IMR-90 (cell line): Measurements from ENCODE around the gene LDLRAD4. TPM values are rescaled to one million over a fixed set of nuclear protein-coding genes. Genes with fewer than 3 reads are reported as not detected.

ENCODE experiments used
- ATAC-seq: fragments of 200-7000 bp; cut with Tn5 transposase; 2 replicates; pipeline ENCODE4 v1.9.1; 2020; ENCODE audit warnings: low read depth, mild to moderate bottlenecking, moderate library complexity
- BruUV-seq: library from RNA; stranded (reverse); fragments of 400-500 nt; replicated peaks from 2 replicates; lab custom pipeline; 2021; lab: Mats Ljungman, UMichigan
- CTCF ChIA-PET: fragments of 300-600 bp; formaldehyde crosslinking; extraction: SDS; loops from one replicate; lab custom pipeline; 2021; ENCODE audit warnings: antibody characterized with exemption; lab: Yijun Ruan, JAX
- POLR2A ChIA-PET: fragments of 300-600 bp; sonication (Branson Sonifier 250); formaldehyde crosslinking; loops from one replicate; lab custom pipeline; 2022; ENCODE audit warnings: antibody characterized with exemption; ENCODE audit not compliant: unreplicated experiment; lab: Charles Lee
- DNase-seq: peaks from one replicate; pipeline ENCODE4 v3.0.0; 2013
- H2AFZ ChIP-seq: replicated peaks from 2 replicates; pipeline ENCODE3; 2013; ENCODE audit warnings: low read length, mild to moderate bottlenecking; ENCODE audit not compliant: poor library complexity
- H2AK5ac ChIP-seq: 2 replicates; pipeline ENCODE4 v1.6.1; 2013; ENCODE audit warnings: low read depth, low read length, inconsistent platforms
- H2AK9ac ChIP-seq: replicated peaks from 2 replicates; pipeline ENCODE3; 2013; ENCODE audit warnings: mild to moderate bottlenecking, low read depth, low read length, moderate library complexity; ENCODE audit not compliant: poor library complexity
- H2BK120ac ChIP-seq: 2 replicates; pipeline ENCODE4 v1.6.1; 2013; ENCODE audit warnings: low read depth, low read length, inconsistent platforms
- H2BK15ac ChIP-seq: 3 replicates; pipeline ENCODE4 v1.6.1; 2013; ENCODE audit warnings: low read depth, low read length, inconsistent platforms
- H2BK20ac ChIP-seq: 2 replicates; pipeline ENCODE4 v1.6.1; 2013; ENCODE audit warnings: low read depth, mild to moderate bottlenecking, inconsistent platforms, low read length, moderate library complexity
- H2BK5ac ChIP-seq: 2 replicates; pipeline ENCODE4 v1.6.1; 2013; ENCODE audit warnings: mild to moderate bottlenecking, low read depth, low read length, inconsistent platforms; ENCODE audit not compliant: poor library complexity, severe bottlenecking
- H3K14ac ChIP-seq: replicated peaks from 2 replicates; pipeline ENCODE4 v1.6.1; 2013; ENCODE audit warnings: low read depth, low read length, inconsistent platforms
- H3K18ac ChIP-seq: 2 replicates; pipeline ENCODE4 v1.6.1; 2013; ENCODE audit warnings: low read depth, low read length, control low read depth
- H3K23ac ChIP-seq: 2 replicates; pipeline ENCODE4 v1.6.1; 2013; ENCODE audit warnings: low read depth, low read length, inconsistent platforms
- H3K27ac ChIP-seq: 2 replicates; pipeline ENCODE4 v1.5.1; 2013; ENCODE audit warnings: mild to moderate bottlenecking, control low read depth, low read length; ENCODE audit not compliant: insufficient read depth
- H3K27me3 ChIP-seq: 2 replicates; pipeline ENCODE4 v1.6.1; 2013; ENCODE audit warnings: low read length; ENCODE audit not compliant: control insufficient read depth, insufficient read depth
- H3K36me3 ChIP-seq: 2 replicates; pipeline ENCODE4 v1.6.1; 2013; ENCODE audit warnings: low read length, mixed read lengths; ENCODE audit not compliant: control insufficient read depth, insufficient read depth
- H3K4ac ChIP-seq: 2 replicates; pipeline ENCODE4 v1.6.1; 2013; ENCODE audit warnings: low read depth, low read length, inconsistent platforms
- H3K4me1 ChIP-seq: 2 replicates; pipeline ENCODE4 v1.6.1; 2013; ENCODE audit warnings: low read length, mixed read lengths; ENCODE audit not compliant: control insufficient read depth, insufficient read depth
- H3K4me2 ChIP-seq: 2 replicates; pipeline ENCODE4 v1.6.1; 2013; ENCODE audit warnings: low read depth, mild to moderate bottlenecking, control low read depth, low read length, moderate library complexity
- H3K4me3 ChIP-seq: 2 replicates; pipeline ENCODE4 v1.5.1; 2013; ENCODE audit warnings: low read depth, mild to moderate bottlenecking, control low read depth, low read length, moderate library complexity; ENCODE audit not compliant: insufficient read depth
- H3K56ac ChIP-seq: 2 replicates; pipeline ENCODE4 v1.6.1; 2013; ENCODE audit warnings: low read length, inconsistent platforms; ENCODE audit not compliant: insufficient read depth; ENCODE audit errors: extremely low read depth
- H3K79me1 ChIP-seq, 2 experiments: 2 replicates each; pipeline ENCODE4 v1.6.1; 2013; ENCODE audit warnings: low read length in 2 of 2, inconsistent platforms in 1 of 2, low read depth in 1 of 2
- H3K9ac ChIP-seq: 2 replicates; pipeline ENCODE4 v1.6.1; 2013; ENCODE audit warnings: low read depth, low read length, control low read depth
- H3K9me1 ChIP-seq: 2 replicates; pipeline ENCODE4 v1.6.1; 2013; ENCODE audit warnings: low read length, inconsistent platforms; ENCODE audit not compliant: insufficient read depth
- H3K9me3 ChIP-seq: 2 replicates; pipeline ENCODE4 v1.6.1; 2013; ENCODE audit warnings: low read length; ENCODE audit not compliant: control insufficient read depth, insufficient read depth
- H4K20me1 ChIP-seq: 2 replicates; pipeline ENCODE4 v1.6.1; 2013; ENCODE audit warnings: low read length, inconsistent platforms; ENCODE audit not compliant: insufficient read depth
- H4K5ac ChIP-seq: 2 replicates; pipeline ENCODE4 v1.6.1; 2013; ENCODE audit warnings: mild to moderate bottlenecking, low read depth, low read length, control low read depth
- H4K8ac ChIP-seq, 2 experiments: 2 replicates each; pipeline ENCODE4 v1.6.1; 2013; ENCODE audit warnings: low read depth in 2 of 2, low read length in 2 of 2, control low read depth in 1 of 2, inconsistent platforms in 1 of 2
- H4K91ac ChIP-seq: 2 replicates; pipeline ENCODE4 v1.6.1; 2013; ENCODE audit warnings: low read depth, low read length, inconsistent platforms; ENCODE audit not compliant: insufficient read depth
- BHLHE40 ChIP-seq: fragments of 150-350 bp; IDR thresholded peaks from 2 replicates; pipeline ENCODE4 v1.6.1; 2016; ENCODE audit warnings: mild to moderate bottlenecking, low read depth, low read length
- CEBPB ChIP-seq: IDR thresholded peaks from 2 replicates; pipeline ENCODE4 v1.6.1; 2012; ENCODE audit warnings: low read depth, low read length, improper control_type of control experiment
- CHD1 ChIP-seq: IDR thresholded peaks from 2 replicates; pipeline ENCODE4 v1.6.1; 2012; ENCODE audit warnings: low read depth, low read length, improper control_type of control experiment
- POLR2A ChIP-seq: IDR thresholded peaks from 2 replicates; pipeline ENCODE4 v1.6.1; 2012; ENCODE audit warnings: mild to moderate bottlenecking, low read depth, low read length
- WGBS, 2 experiments: methylation state at CpG; one replicate each; pipeline versions ENCODE4 v1.1.5 to v1.1.7; 2013; ENCODE audit warnings: missing lambda C conversion rate in 2 of 2; ENCODE audit not compliant: insufficient read length in 1 of 2; ENCODE audit errors: extremely low coverage in 2 of 2; 5-methylcytosine and 5-hydroxymethylcytosine counted together
- dilution Hi-C: fragments of 300-500 bp; cut with HindIII; formaldehyde crosslinking; loops from one replicate; pipeline ENCODE4 v1.14.3; 2018; ENCODE audit warnings: low sequenced_read_pairs; ENCODE audit not compliant: unreplicated experiment
- in situ Hi-C: fragments of 300-500 bp; cut with MboI; formaldehyde crosslinking; loops from 3 replicates; pipeline ENCODE4 v1.14.3; 2019; ENCODE audit warnings: low sequenced_read_pairs, inconsistent platforms, mixed read lengths
- intact Hi-C: fragments of 100-400 bp; cut with micrococcal nuclease; formaldehyde crosslinking; loops from 2 replicates; pipeline ENCODE4 v1.10.0; 2022
- polyA plus RNA-seq, 3 experiments: library from polyadenylated mRNA; depleted of rRNA; stranded (reverse); fragments of >200 nt; gene quantifications; 2 replicates each; pipeline ENCODE4 v1.2.3, GENCODE V29; 2012; ENCODE audit warnings: low replicate concordance in 1 of 3
- total RNA-seq: library from RNA; depleted of rRNA; stranded (reverse); fragments of >200 nt; gene quantifications from 2 replicates; pipeline ENCODE4 v1.2.3, GENCODE V29; 2012

The LDLRAD4 gene
- total and polyA plus RNA-seq, 2 of the 4 experiments (the other 2 are of a cell fraction), result not detected

GRCh38 chr18:13368080-13368813 is 149.7 kb downstream of the LDLRAD4 start:
- CTCF ChIA-PET, result no interaction called here
- WGBS, 2 experiments, result 91% methylated on average over 6 of the region's 13 CpGs; no CpG with 5 or more reads in 1 of the 2 experiments
- no peak overlapping the region for H2AK9ac ChIP-seq
- no peak overlapping the region for H4K91ac ChIP-seq
- H3K79me1 ChIP-seq, result no peaks in the 10 kb centered on the region
- no peak overlapping the region for H4K8ac ChIP-seq
- H3K4ac ChIP-seq, result no peak overlapping the region
- no peak overlapping the region for H3K27ac ChIP-seq
- no peak overlapping the region for H2BK20ac ChIP-seq
- no peaks in the 10 kb centered on the region for H3K9me1 ChIP-seq
- H3K14ac ChIP-seq, result no peak overlapping the region
- H4K5ac ChIP-seq, result no peak overlapping the region
- peaks cover 2% of the 10 kb centered on the region; the same call in 1 of the 2 replicates for H3K27me3 ChIP-seq
- POLR2A ChIA-PET, result no interaction called here
- H2AK5ac ChIP-seq, result no peak overlapping the region
- no peak overlapping the region for H2AFZ ChIP-seq
- no peak overlapping the region for H2BK5ac ChIP-seq
- no peak for DNase-seq
- H3K4me3 ChIP-seq, result no peak overlapping the region
- in situ Hi-C loops, result no loop called here
- no TSS peak for BruUV-seq
- H3K18ac ChIP-seq, result no peak overlapping the region
- H4K20me1 ChIP-seq, result no peaks in the 10 kb centered on the region
- no peak for TF ChIP-seq POLR2A
- no peak for TF ChIP-seq CHD1
- TF ChIP-seq BHLHE40, result no peak
- no peak for TF ChIP-seq CEBPB
- H3K23ac ChIP-seq, result no peak overlapping the region
- no peaks in the 10 kb centered on the region for H3K36me3 ChIP-seq
- H3K9ac ChIP-seq, result no peak overlapping the region
- dilution Hi-C loops, result no loop called here
- no peak overlapping the region for H2BK120ac ChIP-seq
- no peaks in the 10 kb centered on the region for H3K4me1 ChIP-seq
- H3K56ac ChIP-seq, result no peak overlapping the region
- intact Hi-C loops, result no loop called here
- ATAC-seq, result no peak
- no peaks in the 10 kb centered on the region for H3K9me3 ChIP-seq
- no peak overlapping the region for H2BK15ac ChIP-seq
- no peak overlapping the region for H3K4me2 ChIP-seq
